Subcutaneous abdominal adipose tissue (tissue), 5 donors: ENCODE data around the gene MAN1A2.
"Not testable (repeated sequence)": the region's sequence is repeated elsewhere in the genome, so short reads cannot be mapped to it uniquely, and the experiment has no call there.

Experiments used
- H3K27ac ChIP-seq: one replicate; pipeline ENCODE4 v1.7.0; 2013; ENCODE audit warnings: low read depth, mild to moderate bottlenecking, inconsistent platforms, low read length, moderate library complexity
- H3K27me3 ChIP-seq, 5 donors: one replicate each; pipeline ENCODE4 v1.7.0; 2013; ENCODE audit warnings: low read length in 5 of 5, inconsistent platforms in 1 of 5; ENCODE audit not compliant: control insufficient read depth in 5 of 5, insufficient read depth in 4 of 5
- H3K36me3 ChIP-seq, 5 donors: one replicate each; pipeline ENCODE4 v1.7.0; 2013; ENCODE audit warnings: low read length in 5 of 5; ENCODE audit not compliant: control insufficient read depth in 5 of 5, insufficient read depth in 5 of 5
- H3K4me1 ChIP-seq, 5 donors: one replicate each; pipeline ENCODE4 v1.7.0; 2013; ENCODE audit warnings: low read length in 5 of 5, mild to moderate bottlenecking in 3 of 5, moderate library complexity in 1 of 5; ENCODE audit not compliant: control insufficient read depth in 5 of 5, insufficient read depth in 5 of 5
- H3K4me3 ChIP-seq, 5 donors: one replicate each; pipeline ENCODE4 v1.7.0; 2013; ENCODE audit warnings: low read length in 5 of 5, low read depth in 1 of 5
- H3K9ac ChIP-seq, 5 donors: one replicate each; pipeline ENCODE4 v1.7.0; 2013; ENCODE audit warnings: low read length in 5 of 5, mild to moderate bottlenecking in 4 of 5, moderate library complexity in 3 of 5
- H3K9me3 ChIP-seq, 5 donors: one replicate each; pipeline ENCODE4 v1.7.0; 2013; ENCODE audit warnings: low read length in 5 of 5; ENCODE audit not compliant: control insufficient read depth in 5 of 5
- donor health status: healthy.
- donor health status: healthy.
- donor health status: healthy.
- donor health status: healthy.
- donor health status: healthy.

Gene MAN1A2

DNA sequence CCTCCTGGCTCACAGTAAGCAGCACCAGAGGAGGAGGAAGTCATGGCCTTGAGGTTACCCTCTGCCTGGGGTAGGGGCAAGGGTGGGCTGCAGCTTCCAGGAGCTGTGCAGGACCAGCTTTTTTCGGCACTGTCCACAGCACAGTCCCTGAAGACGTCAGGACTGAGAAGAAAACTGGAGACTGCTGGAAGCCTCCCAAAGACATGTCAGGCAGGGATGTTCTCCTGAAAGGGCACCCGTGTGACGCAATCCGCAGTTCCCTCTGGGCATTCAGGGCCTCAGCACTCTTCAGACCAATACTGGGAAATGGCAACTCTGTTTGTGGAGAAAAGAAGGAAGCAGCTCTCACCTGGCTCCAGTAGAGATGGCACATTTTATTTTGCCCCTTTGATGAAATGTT, 173.8 kb downstream of the MAN1A2 start:
- H3K4me3 ChIP-seq, result no peak overlapping the region
- no peaks in the 10 kb centered on the region for H3K36me3 ChIP-seq
- no peak overlapping the region for H3K9ac ChIP-seq
- no peak overlapping the region for H3K27ac ChIP-seq
- no peaks in the 10 kb centered on the region for H3K27me3 ChIP-seq
- H3K9me3 ChIP-seq, result no peaks in the 10 kb centered on the region
- H3K4me1 ChIP-seq, result peaks cover 0 to 7% (median 0%) of the 10 kb centered on the region in 5 donors

DNA sequence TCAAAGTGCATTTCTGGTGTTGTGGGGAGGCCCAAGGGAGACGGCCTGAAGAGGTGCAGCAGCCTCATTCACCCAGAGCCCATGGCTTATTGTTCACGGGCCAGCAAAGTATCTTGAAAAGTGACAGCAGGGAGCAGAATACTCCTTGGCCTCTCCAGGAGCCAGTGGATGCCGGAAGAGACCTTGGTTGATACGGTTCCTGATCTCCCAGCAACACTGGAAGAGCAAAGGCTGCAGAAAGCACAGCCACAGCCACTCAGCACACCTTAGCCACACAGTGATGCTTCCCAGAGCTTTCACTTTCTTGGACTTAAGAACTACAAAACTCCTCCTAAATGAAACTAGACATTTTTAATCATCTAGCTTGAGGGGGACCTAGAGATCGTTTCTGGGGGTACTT, 174.3 kb downstream of the MAN1A2 start:
- no peak overlapping the region for H3K27ac ChIP-seq
- H3K4me3 ChIP-seq, result no peak overlapping the region
- H3K9ac ChIP-seq, result no peak overlapping the region
- no peaks in the 10 kb centered on the region for H3K27me3 ChIP-seq
- H3K36me3 ChIP-seq, result no peaks in the 10 kb centered on the region
- peaks cover 0 to 7% (median 0%) of the 10 kb centered on the region in 5 donors for H3K4me1 ChIP-seq
- H3K9me3 ChIP-seq, result no peaks in the 10 kb centered on the region

DNA sequence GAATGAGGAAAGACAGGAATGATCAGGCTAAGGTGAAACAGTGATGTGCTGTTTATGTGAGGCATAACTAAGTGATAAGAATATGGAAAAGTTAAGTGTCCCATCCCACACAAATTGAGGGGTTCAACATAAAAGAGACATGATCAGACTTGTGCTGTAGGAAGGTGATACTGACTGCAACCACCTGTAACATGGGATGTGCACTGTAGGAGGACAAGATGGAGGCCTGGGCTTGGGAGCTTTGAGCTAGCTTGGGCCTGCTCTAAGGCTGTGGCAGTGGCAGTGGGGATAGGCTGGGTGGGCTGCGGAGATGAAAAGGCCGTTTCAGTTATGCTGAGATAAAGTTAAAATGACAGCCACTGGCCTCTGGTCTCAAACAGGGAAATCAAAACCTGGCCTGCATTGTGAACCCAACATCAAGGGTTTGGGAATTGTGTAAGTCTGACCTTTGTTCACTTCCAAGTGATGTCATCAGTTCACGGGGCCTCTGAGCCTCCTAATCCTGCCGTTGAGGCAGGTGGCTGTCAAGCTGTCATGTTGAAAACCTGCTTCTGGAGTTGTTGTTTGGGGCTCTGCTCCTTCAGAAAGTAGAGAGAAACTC, 177.4 kb downstream of the MAN1A2 start:
- H3K27ac ChIP-seq, result no peak overlapping the region
- peaks cover 0 to 7% (median 0%) of the 10 kb centered on the region in 5 donors for H3K4me1 ChIP-seq
- no peaks in the 10 kb centered on the region for H3K27me3 ChIP-seq
- H3K9ac ChIP-seq, result no peak overlapping the region
- no peaks in the 10 kb centered on the region for H3K9me3 ChIP-seq
- no peak overlapping the region for H3K4me3 ChIP-seq
- H3K36me3 ChIP-seq, result no peaks in the 10 kb centered on the region

DNA sequence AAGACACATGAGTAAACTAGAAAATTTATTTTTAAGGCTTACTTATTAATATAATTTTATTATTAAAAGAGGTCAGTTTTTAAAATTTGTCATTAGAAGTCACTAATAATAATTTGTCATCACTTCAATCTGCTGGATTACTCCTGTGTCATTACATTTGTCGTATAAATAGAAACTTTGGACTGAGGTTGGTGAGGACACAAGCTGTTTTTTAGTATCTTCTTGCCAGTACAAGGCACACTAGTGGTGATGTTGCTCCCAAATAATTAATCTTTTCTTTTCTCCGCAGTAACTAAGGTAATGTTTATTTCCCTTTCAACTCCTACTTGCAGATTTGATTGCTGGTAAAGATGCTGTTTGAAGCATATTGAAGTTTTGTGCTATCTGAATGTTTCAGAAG, 179.2 kb downstream of the MAN1A2 start:
- Histone ChIP-seq H3K36me3 (no peaks in the 10 kb centered on the region), H3K9ac (no peak overlapping the region), H3K4me1 (no peaks in the 10 kb centered on the region), H3K27me3 (no peaks in the 10 kb centered on the region), H3K27ac (no peak overlapping the region), H3K4me3 (no peak overlapping the region), H3K9me3 (no peaks in the 10 kb centered on the region)

DNA sequence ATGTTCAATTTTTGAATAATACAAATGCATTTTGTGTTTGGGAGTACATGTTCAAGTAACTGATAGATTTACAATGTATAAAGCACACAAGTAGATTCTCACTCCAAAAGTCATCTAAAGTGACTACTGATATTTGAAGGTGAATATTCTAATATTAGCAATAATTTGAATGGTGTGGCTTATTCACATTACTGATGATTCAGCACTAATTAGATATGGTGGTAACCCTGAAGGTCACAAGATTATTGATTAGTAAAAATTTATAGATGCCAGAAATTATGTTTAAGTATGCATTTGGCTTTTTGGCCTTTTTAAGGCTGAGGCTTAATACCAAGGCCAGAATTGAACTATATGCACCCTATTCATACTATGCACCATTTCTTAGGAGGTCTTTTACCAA, 186.2 kb downstream of the MAN1A2 start:
- peaks cover 0 to 3% (median 0%) of the 10 kb centered on the region in 5 donors for H3K4me1 ChIP-seq
- no peak overlapping the region for H3K4me3 ChIP-seq
- H3K36me3 ChIP-seq, result no peaks in the 10 kb centered on the region
- no peaks in the 10 kb centered on the region for H3K9me3 ChIP-seq
- H3K9ac ChIP-seq, result no peak overlapping the region
- H3K27me3 ChIP-seq, result no peaks in the 10 kb centered on the region
- H3K27ac ChIP-seq, result no peak overlapping the region

DNA sequence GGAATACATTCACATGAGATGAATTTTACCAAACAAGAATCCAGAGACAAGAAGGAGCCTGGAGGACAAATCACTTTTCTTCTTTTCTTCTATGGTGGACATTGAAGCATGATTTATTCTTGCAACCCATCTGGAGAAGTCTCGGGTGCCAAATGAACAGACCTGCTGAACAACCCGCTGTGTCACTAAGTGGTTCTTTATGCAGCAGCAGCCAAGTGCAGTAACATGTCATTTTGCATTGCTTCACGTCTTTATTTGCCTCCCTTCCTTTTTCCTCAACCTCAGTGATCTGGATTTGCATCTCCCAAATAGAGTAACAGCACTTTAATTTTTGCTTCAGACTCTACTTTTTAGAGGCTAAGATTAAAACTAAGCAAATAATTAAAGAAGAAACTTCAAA, 188.6 kb downstream of the MAN1A2 start:
- H3K9me3 ChIP-seq, result no peaks in the 10 kb centered on the region
- H3K9ac ChIP-seq, result no peak overlapping the region
- no peak overlapping the region for H3K27ac ChIP-seq
- no peaks in the 10 kb centered on the region for H3K36me3 ChIP-seq
- H3K4me3 ChIP-seq, result no peak overlapping the region
- no peaks in the 10 kb centered on the region for H3K27me3 ChIP-seq
- H3K4me1 ChIP-seq, result peaks cover 0 to 3% (median 0%) of the 10 kb centered on the region in 5 donors

DNA sequence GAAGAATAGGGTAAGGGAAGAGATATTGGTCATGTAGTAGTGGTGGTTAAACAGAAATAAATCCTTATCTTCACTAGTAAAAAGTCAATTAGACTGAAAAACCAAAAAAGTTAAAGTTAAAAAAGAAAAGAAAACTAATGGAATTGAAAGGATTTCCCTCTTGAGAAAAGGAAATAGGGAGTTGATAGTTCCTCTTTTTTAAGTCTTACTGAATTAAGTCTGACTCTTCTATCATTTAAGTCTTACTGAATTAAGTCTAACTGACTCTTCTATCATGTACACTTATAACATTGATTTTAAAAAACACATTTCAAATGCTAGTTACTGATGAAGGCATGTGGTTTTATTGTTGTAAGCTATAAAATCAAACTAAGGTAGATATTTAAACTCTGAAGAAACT, 189.1 kb downstream of the MAN1A2 start:
- H3K4me1 ChIP-seq, result peaks cover 0 to 3% (median 0%) of the 10 kb centered on the region in 5 donors
- H3K27me3 ChIP-seq, result no peaks in the 10 kb centered on the region
- H3K27ac ChIP-seq, result no peak overlapping the region
- H3K9ac ChIP-seq, result no peak overlapping the region
- H3K36me3 ChIP-seq, result no peaks in the 10 kb centered on the region
- no peaks in the 10 kb centered on the region for H3K9me3 ChIP-seq
- no peak overlapping the region for H3K4me3 ChIP-seq

DNA sequence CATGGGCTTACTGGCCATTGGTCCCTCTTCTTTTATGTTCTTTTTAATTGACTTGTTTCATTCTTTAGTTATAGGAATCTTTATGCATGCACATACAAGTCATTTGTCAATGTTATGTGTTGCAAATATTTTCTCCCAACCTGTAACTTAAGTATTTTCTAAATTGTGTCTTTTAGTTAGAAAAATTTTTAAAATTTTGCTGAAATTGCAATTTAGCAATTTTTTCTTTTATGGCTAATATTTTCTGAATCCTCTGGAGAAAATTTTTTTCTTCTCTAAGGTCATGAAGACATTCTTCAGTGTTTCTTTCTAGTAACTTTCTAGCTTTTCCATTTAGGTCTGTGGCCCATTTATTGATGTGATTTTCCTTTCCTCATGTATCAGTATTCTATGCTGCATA, 189.7 kb downstream of the MAN1A2 start:
- no peak overlapping the region for H3K9ac ChIP-seq
- no peaks in the 10 kb centered on the region for H3K36me3 ChIP-seq
- H3K27me3 ChIP-seq, result no peaks in the 10 kb centered on the region
- H3K27ac ChIP-seq, result no peak overlapping the region
- no peak overlapping the region for H3K4me3 ChIP-seq
- peaks cover 0 to 3% (median 0%) of the 10 kb centered on the region in 5 donors for H3K4me1 ChIP-seq
- H3K9me3 ChIP-seq, result no peaks in the 10 kb centered on the region

DNA sequence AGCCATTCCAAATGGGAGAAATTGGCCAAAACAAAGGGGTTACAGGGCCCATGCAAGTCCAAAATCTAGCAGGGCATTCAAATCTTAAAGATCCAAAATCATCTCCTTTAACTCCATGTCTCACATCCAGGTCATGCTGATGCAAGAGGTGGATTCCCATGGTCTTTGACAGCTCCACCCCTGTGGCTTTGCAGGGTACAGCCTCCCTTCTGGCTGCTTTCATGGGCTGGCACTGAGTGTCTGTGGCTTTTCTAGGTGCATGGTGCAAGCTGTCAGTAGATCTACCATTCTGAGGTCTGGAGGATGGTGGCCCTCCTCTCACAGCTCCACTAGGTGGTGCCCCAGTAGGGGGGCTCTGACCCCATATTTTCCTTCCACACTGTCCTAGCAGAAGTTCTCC, 191.2 kb downstream of the MAN1A2 start:
- H3K9ac ChIP-seq, H3K36me3 ChIP-seq, H3K9me3 ChIP-seq, H3K27ac ChIP-seq, H3K27me3 ChIP-seq, H3K4me3 ChIP-seq, H3K4me1 ChIP-seq: not testable (repeated sequence)

DNA sequence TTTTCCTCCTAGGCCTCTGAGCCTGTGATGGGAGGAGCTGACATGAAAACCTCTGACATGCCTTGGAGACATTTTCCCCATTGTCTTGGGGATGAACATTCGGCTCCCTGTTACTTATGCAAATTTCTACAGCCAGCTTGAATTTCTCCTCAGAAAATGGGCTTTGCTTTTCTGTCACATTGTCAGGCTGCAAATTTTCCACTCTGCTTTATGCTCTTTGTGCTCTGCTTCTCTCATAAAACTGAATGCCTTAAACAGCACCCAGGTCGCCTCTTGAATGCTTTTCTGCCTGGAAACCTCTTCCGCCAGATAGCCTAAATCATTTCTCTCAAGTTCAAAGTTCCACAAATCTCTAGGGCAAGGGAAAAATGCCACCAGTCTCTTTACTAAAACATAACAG, 191.9 kb downstream of the MAN1A2 start:
- Histone ChIP-seq H3K9ac (no peak overlapping the region), H3K27me3 (peaks cover 0 to 2% (median 0%) of the 10 kb centered on the region in 5 donors), H3K27ac (no peak overlapping the region), H3K9me3 (no peaks in the 10 kb centered on the region), H3K4me3 (no peak overlapping the region), H3K4me1 (peaks cover 0 to 3% (median 0%) of the 10 kb centered on the region in 5 donors), H3K36me3 (no peaks in the 10 kb centered on the region)

DNA sequence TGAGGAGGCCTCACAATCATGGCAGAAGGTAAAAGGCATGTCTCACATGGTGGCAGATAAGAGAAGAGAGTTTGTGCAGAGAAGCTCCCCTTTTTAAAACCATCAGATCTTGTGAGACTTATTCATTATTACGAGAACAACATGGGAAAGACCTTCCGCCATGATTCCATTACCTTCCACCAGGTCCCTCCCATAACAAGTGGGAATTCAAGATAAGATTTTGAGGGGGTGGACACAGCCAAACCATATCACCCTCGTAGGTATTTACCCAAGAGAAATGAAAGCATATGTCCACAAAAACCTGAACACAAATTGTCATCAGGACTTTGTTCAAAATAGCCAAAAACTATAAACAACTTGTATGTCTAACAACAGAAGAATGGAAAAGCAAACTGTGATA, 192.7 kb downstream of the MAN1A2 start:
- Histone ChIP-seq H3K9ac (no peak overlapping the region), H3K4me1 (peaks cover 0 to 3% (median 0%) of the 10 kb centered on the region in 5 donors), H3K36me3 (no peaks in the 10 kb centered on the region), H3K27me3 (peaks cover 0 to 2% (median 0%) of the 10 kb centered on the region in 5 donors), H3K27ac (no peak overlapping the region), H3K4me3 (no peak overlapping the region), H3K9me3 (no peaks in the 10 kb centered on the region)
